Activated CD4-positive, alpha-beta T cell treated with anti-CD3 and anti-CD28 coated beads, Interleukin-10, Interleukin-2, amounts not matched to agents 100 ng/mL and 50 ng/mL, durations not matched to agents 16 hours and 8 hours (primary cell): ENCODE results near the gene PLRG1.
"Not testable (repeated sequence)": the region's sequence is repeated elsewhere in the genome, so short reads cannot be mapped to it uniquely, and the experiment has no call there.

ENCODE experiments used
- DNase-seq: peaks from one replicate; pipeline ENCODE4 v3.0.0-alpha.2; 2020

Gene PLRG1

GRCh38 chr4:154549894-154550790, at the start of gene PLRG1:
Gene PLRG1, minus strand, starts transcription at chr4:154550400. Its CDS starts 92 bp downstream, at chr4:154550308.
- DNase-seq, result peak; percentile 98

- DNase-seq, result no peak
Observed at GRCh38 chr4:154597798-154598774, 47.9 kb upstream of the PLRG1 start.

GRCh38 chr4:154597281-154597680, 47.1 kb upstream of the PLRG1 start:
- DNase-seq, result not testable (repeated sequence)

- no peak for DNase-seq
Observed at GRCh38 chr4:154595807-154596206, 45.6 kb upstream of the PLRG1 start.

- not testable (repeated sequence) for DNase-seq
Observed at GRCh38 chr4:154594343-154594742, 44.1 kb upstream of the PLRG1 start.

GRCh38 chr4:154593868-154594267, 43.7 kb upstream of the PLRG1 start:
- no peak for DNase-seq

GRCh38 chr4:154591890-154592289, 41.7 kb upstream of the PLRG1 start:
- DNase-seq, result no peak

- DNase-seq, result no peak
Observed at GRCh38 chr4:154590329-154591006, 40.3 kb upstream of the PLRG1 start, which contains the start of gene FGA. Gene FGA, minus strand, starts transcription at chr4:154590742. Its CDS starts 55 bp downstream, at chr4:154590687.

- no peak for DNase-seq
Observed at GRCh38 chr4:154589296-154590197, 39.3 kb upstream of the PLRG1 start.

- no peak for DNase-seq
Observed at GRCh38 chr4:154588198-154588597, 38.0 kb upstream of the PLRG1 start.

GRCh38 chr4:154586296-154587033, 36.3 kb upstream of the PLRG1 start:
- DNase-seq, result no peak

- DNase-seq, result no peak
Observed at GRCh38 chr4:154585369-154586018, 35.3 kb upstream of the PLRG1 start.

- DNase-seq, result no peak
Observed at GRCh38 chr4:154584259-154584658, 34.1 kb upstream of the PLRG1 start.

- no peak for DNase-seq
Observed at GRCh38 chr4:154583677-154584076, 33.5 kb upstream of the PLRG1 start.

- no peak for DNase-seq
Observed at GRCh38 chr4:154583230-154583629, 33.0 kb upstream of the PLRG1 start.

GRCh38 chr4:154582723-154583122, 32.5 kb upstream of the PLRG1 start:
- no peak for DNase-seq

- DNase-seq, result no peak
Observed at GRCh38 chr4:154579927-154580326, 29.7 kb upstream of the PLRG1 start.

- DNase-seq, result no peak
Observed at GRCh38 chr4:154578919-154579318, 28.7 kb upstream of the PLRG1 start.

GRCh38 chr4:154577324-154577723, 27.1 kb upstream of the PLRG1 start:
- no peak for DNase-seq

- DNase-seq, result no peak
Observed at GRCh38 chr4:154574311-154574710, 24.1 kb upstream of the PLRG1 start.
